Right lobe of liver (tissue), 6 donors: ENCODE measurements around the gene MS4A5. TPM values are rescaled to one million over a fixed set of nuclear protein-coding genes. Genes with fewer than 3 reads are reported as not detected.

Source experiments
- ATAC-seq, 4 donors: fragments of 200-7000 bp; cut with Tn5 transposase; one replicate each; pipeline ENCODE4 v1.9.1; 2020; ENCODE audit warnings: mild to moderate bottlenecking in 4 of 4, moderate library complexity in 4 of 4
- DNase-seq, 3 donors: peaks; one replicate each; pipeline ENCODE4 v3.0.0-alpha.2; 2020
- H3K27ac ChIP-seq, 3 donors: fragments of 200-600 bp; one replicate each; pipeline ENCODE4 v1.8.0; 2022
- H3K27me3 ChIP-seq, 2 donors: fragments of 200-600 bp; one replicate each; pipeline ENCODE4 v1.8.0; 2022
- H3K36me3 ChIP-seq, 4 donors: fragments of 200-600 bp; sonication (generic) in 1 of 4; one replicate each; pipeline versions ENCODE4 v1.5.1 to v1.8.0; 2017 to 2022; ENCODE audit warnings: control low read depth in 1 of 4
- H3K4me1 ChIP-seq, 4 donors: fragments of 200-600 bp; sonication (generic) in 1 of 4; one replicate each; pipeline versions ENCODE4 v1.5.1 to v1.8.0; 2017 to 2022; ENCODE audit warnings: control low read depth in 1 of 4
- H3K4me3 ChIP-seq, 3 donors: fragments of 200-600 bp; one replicate each; pipeline ENCODE4 v1.8.0; 2022
- H3K9me3 ChIP-seq, 4 donors: fragments of 200-600 bp; sonication (generic) in 1 of 4; one replicate each; pipeline versions ENCODE4 v1.5.1 to v1.8.0; 2017 to 2022; ENCODE audit warnings: control low read depth in 1 of 4
- POLR2A ChIP-seq: fragments of 450-650 bp; IDR thresholded peaks from one replicate; pipeline ENCODE4 v1.6.1; 2017; ENCODE audit warnings: antibody characterized with exemption, mild to moderate bottlenecking
- WGBS: methylation state at CpG from one replicate; pipeline ENCODE4 v1.1.6; 2018; ENCODE audit warnings: low coverage, low lambda C conversion rate; ENCODE audit not compliant: insufficient coverage; ENCODE audit errors: missing lambda C conversion rate; 5-methylcytosine and 5-hydroxymethylcytosine counted together
- intact Hi-C, 2 donors: fragments of 100-400 bp; cut with DNase I; formaldehyde crosslinking; loops; one replicate each; pipeline versions ENCODE4 v1.11.2 to v1.14.1; 2022
- total RNA-seq, 6 experiments: library from RNA; depleted of rRNA in 2 of 6; stranded (reverse); fragments of >200 nt in 2 of 6; fragmentation: NEBNext Ultra II Directional in 3 of 6; extraction: Animal tissue kit (Norgen Biotek cat#: 25700) in 3 of 6; gene quantifications; one replicate each; pipeline versions ENCODE4 v1.1.0 to v1.2.4, GENCODE V29; 2016 to 2023
- TF ChIP-seq, protein P1 (sequence below), 4 donors: fragments of 200-600 bp in 3 of 4; fragments of 450-650 bp in 1 of 4; IDR thresholded peaks; one replicate each; pipeline versions ENCODE4 v1.5.1 to v1.8.0; 2016 to 2022; ENCODE audit warnings: antibody characterized with exemption in 4 of 4, mild to moderate bottlenecking in 2 of 4
- donor health status: DM: no; HTN: yes; CAD: no.
- donor health status: DM: no; HTN: no; CAD: no.
- donor health status: DM: no; HTN: no; CAD: no.
- donor health status: DM: no; HTN: yes; CAD: no.
- donor health status: DM: no; HTN: yes; CAD: no.

Gene MS4A5
- total RNA-seq, 6 experiments from 2014 or later = not detected

DNA sequence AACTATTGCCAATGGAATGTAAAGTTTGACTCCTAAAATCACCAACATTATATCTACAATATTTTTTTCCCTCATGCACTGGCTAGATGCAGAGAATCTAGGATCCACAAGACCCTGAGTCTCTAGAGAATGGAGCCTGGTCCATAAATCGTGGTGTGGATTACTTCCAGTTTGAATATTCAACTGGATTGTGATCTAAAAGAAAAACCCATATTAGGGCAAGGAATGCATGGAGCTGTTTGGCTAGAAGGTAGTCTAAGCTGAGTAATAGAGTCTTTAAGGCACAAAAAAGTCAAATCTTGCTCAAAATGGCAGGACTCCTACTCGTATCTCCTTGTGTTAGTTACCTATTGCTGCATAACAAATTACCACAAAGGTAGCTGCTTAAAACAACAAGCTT is 9.4 kb upstream of the MS4A5 start:
- DNase-seq (no peak), ATAC-seq (no peak)
- 9% methylated on average over 2 of the region's 2 CpGs for WGBS
- TF ChIP-seq, protein P1, sequence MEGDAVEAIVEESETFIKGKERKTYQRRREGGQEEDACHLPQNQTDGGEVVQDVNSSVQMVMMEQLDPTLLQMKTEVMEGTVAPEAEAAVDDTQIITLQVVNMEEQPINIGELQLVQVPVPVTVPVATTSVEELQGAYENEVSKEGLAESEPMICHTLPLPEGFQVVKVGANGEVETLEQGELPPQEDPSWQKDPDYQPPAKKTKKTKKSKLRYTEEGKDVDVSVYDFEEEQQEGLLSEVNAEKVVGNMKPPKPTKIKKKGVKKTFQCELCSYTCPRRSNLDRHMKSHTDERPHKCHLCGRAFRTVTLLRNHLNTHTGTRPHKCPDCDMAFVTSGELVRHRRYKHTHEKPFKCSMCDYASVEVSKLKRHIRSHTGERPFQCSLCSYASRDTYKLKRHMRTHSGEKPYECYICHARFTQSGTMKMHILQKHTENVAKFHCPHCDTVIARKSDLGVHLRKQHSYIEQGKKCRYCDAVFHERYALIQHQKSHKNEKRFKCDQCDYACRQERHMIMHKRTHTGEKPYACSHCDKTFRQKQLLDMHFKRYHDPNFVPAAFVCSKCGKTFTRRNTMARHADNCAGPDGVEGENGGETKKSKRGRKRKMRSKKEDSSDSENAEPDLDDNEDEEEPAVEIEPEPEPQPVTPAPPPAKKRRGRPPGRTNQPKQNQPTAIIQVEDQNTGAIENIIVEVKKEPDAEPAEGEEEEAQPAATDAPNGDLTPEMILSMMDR (IDR thresholded peaks at IDR 0.05) = no peak
- TF ChIP-seq POLR2A = no peak
- intact Hi-C loops = no loop called here
- H3K36me3 ChIP-seq = no peaks in the 10 kb centered on the region
- no peak overlapping the region for H3K27ac ChIP-seq
- no peaks in the 10 kb centered on the region for H3K4me1 ChIP-seq
- H3K4me3 ChIP-seq = no peak overlapping the region
- H3K27me3 ChIP-seq = no peaks in the 10 kb centered on the region
- no peaks in the 10 kb centered on the region for H3K9me3 ChIP-seq

DNA sequence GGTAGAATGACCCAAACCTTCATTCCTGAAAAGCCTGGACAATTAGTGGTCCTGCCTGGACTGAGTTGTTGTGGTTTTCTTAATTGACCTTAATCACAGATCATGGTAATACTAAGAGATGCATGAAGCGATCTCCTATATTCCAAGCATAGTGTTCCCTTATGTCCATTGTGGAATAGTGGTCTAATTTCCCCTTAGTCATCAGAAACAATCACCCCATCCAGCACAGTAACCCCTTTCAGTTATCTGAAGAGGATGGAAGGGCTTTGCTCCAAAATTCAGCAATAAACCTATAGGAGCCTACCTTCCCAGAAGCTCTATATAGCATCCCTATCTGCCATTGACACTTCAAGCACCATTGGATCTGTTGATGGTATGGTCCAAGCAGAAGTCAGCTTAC is 6.8 kb upstream of the MS4A5 start:
- intact Hi-C loops = no loop called here
- no peak for DNase-seq

DNA sequence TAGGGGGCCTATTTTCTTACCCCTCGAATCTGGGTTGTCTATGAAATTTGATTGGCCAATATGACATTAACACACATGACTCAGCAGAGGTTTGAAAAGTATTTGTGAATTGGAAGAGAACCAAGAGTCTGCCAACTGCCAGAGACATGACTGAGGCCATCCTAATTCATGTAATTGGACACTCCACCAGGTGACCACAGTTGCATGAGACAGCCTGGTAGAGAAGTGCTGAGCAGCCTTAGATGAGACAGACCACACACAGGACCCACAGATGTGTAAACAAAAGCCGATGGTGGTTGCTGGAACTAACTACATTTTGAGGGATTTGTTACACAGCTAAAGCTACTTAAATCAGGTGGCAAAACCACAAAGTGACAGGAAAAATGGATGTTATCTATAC is 855 bp upstream of the MS4A5 start:
- no peaks in the 10 kb centered on the region for H3K27me3 ChIP-seq
- H3K27ac ChIP-seq = no peak overlapping the region
- H3K9me3 ChIP-seq = no peaks in the 10 kb centered on the region
- ATAC-seq (no peak), DNase-seq (no peak)
- H3K4me1 ChIP-seq = no peaks in the 10 kb centered on the region
- 28% methylated on average over 2 of the region's 2 CpGs for WGBS
- H3K36me3 ChIP-seq = no peaks in the 10 kb centered on the region
- no peak overlapping the region for H3K4me3 ChIP-seq
- intact Hi-C loops = no loop called here
- TF ChIP-seq, protein P1 (IDR thresholded peaks at IDR 0.05) = no peak

More for the DNA sequence above, 6.8 kb upstream of the MS4A5 start:
- no peak for TF ChIP-seq POLR2A
- TF ChIP-seq, protein P1 (IDR thresholded peaks at IDR 0.05) = no peak
- no peak for ATAC-seq
- H3K27ac ChIP-seq = no peak overlapping the region
- H3K36me3 ChIP-seq = no peaks in the 10 kb centered on the region
- H3K4me3 ChIP-seq = no peak overlapping the region
- no peaks in the 10 kb centered on the region for H3K27me3 ChIP-seq
- H3K9me3 ChIP-seq = no peaks in the 10 kb centered on the region
- WGBS = 58% methylated on average over 1 of the region's 1 CpG
- no peaks in the 10 kb centered on the region for H3K4me1 ChIP-seq

DNA sequence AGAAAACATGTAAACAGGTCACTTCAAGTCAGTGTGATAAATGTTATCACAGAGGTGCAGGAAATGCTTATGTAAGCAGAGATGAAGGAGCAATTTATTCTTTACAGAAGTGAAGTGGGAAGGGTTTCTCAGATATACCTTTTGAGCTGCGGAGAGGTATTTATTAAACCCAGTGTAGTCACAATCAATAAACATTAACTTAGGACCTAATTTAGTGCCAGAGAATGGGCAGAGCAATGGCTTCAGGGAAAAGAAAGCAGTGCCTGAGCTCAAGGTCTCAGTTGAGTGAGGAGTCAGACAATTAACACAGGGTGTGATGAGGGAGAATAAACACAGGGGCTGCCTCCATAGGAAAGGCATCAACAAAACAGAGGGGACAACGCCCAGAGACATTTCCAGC is 1.9 kb downstream of the MS4A5 start:
- 48% methylated on average over 2 of the region's 2 CpGs for WGBS
- intact Hi-C loops = no loop called here
- DNase-seq (no peak), ATAC-seq (no peak)
- H3K36me3 ChIP-seq = no peaks in the 10 kb centered on the region
- no peak overlapping the region for H3K4me3 ChIP-seq
- TF ChIP-seq POLR2A = no peak
- TF ChIP-seq, protein P1 (IDR thresholded peaks at IDR 0.05) = no peak
- H3K9me3 ChIP-seq = no peaks in the 10 kb centered on the region
- H3K27ac ChIP-seq = no peak overlapping the region
- no peaks in the 10 kb centered on the region for H3K4me1 ChIP-seq
- no peaks in the 10 kb centered on the region for H3K27me3 ChIP-seq

DNA sequence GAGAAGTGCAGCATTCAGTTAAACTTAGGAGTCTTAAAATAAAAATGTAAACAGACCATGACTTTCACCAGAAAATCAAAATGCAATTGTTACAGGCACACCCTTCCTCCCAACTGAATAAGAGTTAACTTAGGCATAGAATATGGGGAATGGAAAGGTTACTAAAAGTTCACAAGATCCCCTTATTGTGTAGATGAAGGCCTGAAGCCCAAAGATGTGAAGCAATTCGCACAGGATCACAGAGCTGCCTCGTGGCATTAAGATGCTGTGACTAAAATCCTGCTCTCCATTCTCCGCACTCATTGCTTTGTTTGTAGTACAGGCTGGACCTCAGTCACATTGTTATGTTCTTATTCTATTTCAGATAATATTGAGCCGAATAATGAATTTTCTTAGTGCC is 4.0 kb downstream of the MS4A5 start:
- TF ChIP-seq, protein P1 (IDR thresholded peaks at IDR 0.05) = no peak
- TF ChIP-seq POLR2A = no peak
- no peaks in the 10 kb centered on the region for H3K27me3 ChIP-seq
- no peaks in the 10 kb centered on the region for H3K9me3 ChIP-seq
- no peak overlapping the region for H3K27ac ChIP-seq
- H3K36me3 ChIP-seq = no peaks in the 10 kb centered on the region
- intact Hi-C loops = no loop called here
- DNase-seq (no peak), ATAC-seq (no peak)
- WGBS = 32% methylated on average over 3 of the region's 4 CpGs
- no peaks in the 10 kb centered on the region for H3K4me1 ChIP-seq
- H3K4me3 ChIP-seq = no peak overlapping the region
